BE2C (cell line): Measurements from ENCODE around the gene STKLD1.
"Not testable (repeated sequence)": the region's sequence is repeated elsewhere in the genome, so short reads cannot be mapped to it uniquely, and the experiment has no call there.

Experiments used
- DNase-seq: peaks from one replicate; pipeline ENCODE4 v3.0.0-alpha.2; 2020
- H3K27me3 ChIP-seq: fragments of 250-450 bp; sonication (Bioruptor Pico); 2 replicates; pipeline ENCODE4 v1.5.1; 2020; ENCODE audit warnings: mild to moderate bottlenecking
- H3K36me3 ChIP-seq: fragments of 250-450 bp; sonication (Bioruptor Pico); 2 replicates; pipeline ENCODE4 v1.5.1; 2020; ENCODE audit warnings: mild to moderate bottlenecking
- H3K4me1 ChIP-seq: fragments of 250-450 bp; sonication (Bioruptor Pico); 2 replicates; pipeline ENCODE4 v1.5.1; 2020
- H3K4me3 ChIP-seq: 2 replicates; pipeline ENCODE4 v1.5.1; 2011; ENCODE audit warnings: low read depth, low read length
- H3K9me3 ChIP-seq: fragments of 250-450 bp; sonication (Bioruptor Pico); 2 replicates; pipeline ENCODE4 v1.5.1; 2020
- TF ChIP-seq, protein P1 (sequence below): IDR thresholded peaks from 2 replicates; pipeline ENCODE4 v1.5.1; 2012; ENCODE audit warnings: mild to moderate bottlenecking, low read depth, low read length

STKLD1 gene

DNA sequence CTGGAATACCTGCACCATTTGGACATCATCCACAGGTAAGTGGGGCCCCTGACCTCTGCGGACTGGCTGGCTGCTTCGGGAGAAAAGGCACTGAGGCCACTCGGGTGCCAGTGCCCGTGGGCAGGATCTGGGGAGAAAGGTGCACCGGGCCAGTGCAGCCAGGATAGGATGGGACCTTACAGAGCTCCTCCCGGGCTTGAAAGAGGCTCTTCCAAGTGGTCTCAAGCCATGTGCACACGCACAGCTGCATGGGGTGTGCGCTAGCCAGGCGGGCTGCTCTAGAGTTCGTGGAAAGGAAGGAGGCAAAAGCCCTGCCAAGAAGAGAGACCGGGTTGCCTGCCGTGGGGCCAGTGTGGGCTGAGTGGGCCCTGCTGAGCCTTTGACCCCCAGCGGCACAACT is 13.4 kb downstream of the STKLD1 start:
- H3K4me3 ChIP-seq: no peak overlapping the region
- no peak for DNase-seq
- TF ChIP-seq, protein P1, sequence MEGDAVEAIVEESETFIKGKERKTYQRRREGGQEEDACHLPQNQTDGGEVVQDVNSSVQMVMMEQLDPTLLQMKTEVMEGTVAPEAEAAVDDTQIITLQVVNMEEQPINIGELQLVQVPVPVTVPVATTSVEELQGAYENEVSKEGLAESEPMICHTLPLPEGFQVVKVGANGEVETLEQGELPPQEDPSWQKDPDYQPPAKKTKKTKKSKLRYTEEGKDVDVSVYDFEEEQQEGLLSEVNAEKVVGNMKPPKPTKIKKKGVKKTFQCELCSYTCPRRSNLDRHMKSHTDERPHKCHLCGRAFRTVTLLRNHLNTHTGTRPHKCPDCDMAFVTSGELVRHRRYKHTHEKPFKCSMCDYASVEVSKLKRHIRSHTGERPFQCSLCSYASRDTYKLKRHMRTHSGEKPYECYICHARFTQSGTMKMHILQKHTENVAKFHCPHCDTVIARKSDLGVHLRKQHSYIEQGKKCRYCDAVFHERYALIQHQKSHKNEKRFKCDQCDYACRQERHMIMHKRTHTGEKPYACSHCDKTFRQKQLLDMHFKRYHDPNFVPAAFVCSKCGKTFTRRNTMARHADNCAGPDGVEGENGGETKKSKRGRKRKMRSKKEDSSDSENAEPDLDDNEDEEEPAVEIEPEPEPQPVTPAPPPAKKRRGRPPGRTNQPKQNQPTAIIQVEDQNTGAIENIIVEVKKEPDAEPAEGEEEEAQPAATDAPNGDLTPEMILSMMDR: no peak
- H3K9me3 ChIP-seq: no peaks in the 10 kb centered on the region
- H3K36me3 ChIP-seq: no peaks in the 10 kb centered on the region
- H3K27me3 ChIP-seq: no peaks in the 10 kb centered on the region; the same call in 1 of the 2 replicates
- no peaks in the 10 kb centered on the region for H3K4me1 ChIP-seq

DNA sequence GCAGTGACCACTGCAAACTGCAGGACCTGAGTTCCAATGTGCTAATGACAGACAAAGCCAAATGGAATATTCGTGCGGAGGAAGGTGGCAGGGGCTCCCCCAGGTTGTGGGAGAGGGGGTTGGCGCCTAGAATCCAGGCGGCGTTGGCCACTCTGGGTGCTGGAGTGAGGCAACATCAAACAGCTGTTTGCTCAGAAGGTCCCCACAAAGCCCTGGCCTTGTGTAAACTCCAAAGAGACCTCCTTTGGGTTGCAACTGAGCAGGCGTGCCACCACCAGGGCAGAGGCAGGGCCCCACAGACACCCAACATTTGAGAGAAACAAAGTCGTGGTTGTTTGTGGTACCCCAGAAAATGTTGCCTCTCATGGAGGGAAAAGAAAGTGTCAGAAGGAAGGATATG is 14.5 kb downstream of the STKLD1 start:
- peaks cover 5% of the 10 kb centered on the region; the same call in 1 of the 2 replicates for H3K27me3 ChIP-seq
- H3K9me3 ChIP-seq: no peaks in the 10 kb centered on the region
- H3K4me1 ChIP-seq: no peaks in the 10 kb centered on the region
- no peak for DNase-seq
- TF ChIP-seq, protein P1: no peak
- no peaks in the 10 kb centered on the region for H3K36me3 ChIP-seq
- no peak overlapping the region for H3K4me3 ChIP-seq

DNA sequence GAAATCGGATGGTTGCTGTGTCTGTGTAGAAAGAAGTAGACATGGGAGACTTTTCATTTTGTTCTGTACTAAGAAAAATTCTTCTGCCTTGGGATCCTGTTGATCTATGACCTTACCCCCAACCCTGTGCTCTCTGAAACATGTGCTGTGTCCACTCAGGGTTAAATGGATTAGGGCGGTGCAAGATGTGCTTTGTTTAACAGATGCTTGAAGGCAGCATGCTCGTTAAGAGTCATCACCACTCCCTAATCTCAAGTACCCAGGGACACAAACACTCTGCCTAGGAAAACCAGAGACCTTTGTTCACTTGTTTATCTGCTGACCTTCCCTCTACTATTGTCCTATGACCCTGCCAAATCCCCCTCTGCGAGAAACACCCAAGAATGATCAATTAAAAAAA is 15.3 kb downstream of the STKLD1 start:
- not testable (repeated sequence) for H3K27me3 ChIP-seq, H3K9me3 ChIP-seq, H3K36me3 ChIP-seq, DNase-seq, H3K4me1 ChIP-seq, H3K4me3 ChIP-seq

- not testable (repeated sequence) for H3K27me3 ChIP-seq, DNase-seq, H3K4me3 ChIP-seq, H3K4me1 ChIP-seq, H3K9me3 ChIP-seq, H3K36me3 ChIP-seq
These were observed 16.1 kb downstream of the STKLD1 start for GRCh38 chr9:133392308-133392707.

DNA sequence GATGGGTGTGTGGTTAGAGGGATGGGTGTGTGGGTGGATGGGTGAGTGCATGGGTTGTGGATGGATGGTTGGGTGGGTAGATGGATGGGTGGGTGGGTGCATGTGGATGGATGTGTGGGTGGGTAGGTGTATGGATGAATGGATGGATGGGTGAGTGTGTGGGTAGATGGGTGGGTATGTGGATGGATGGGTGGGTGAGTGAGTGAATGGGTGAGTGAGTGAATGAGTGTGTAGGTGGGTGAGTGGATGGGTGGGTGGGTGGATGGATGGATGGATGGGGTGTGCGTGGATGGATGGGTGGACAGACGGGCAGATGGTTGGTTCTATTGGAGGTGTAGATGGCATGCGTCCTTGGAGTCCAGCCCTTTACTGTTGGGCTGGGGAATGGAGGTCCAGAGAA is 17.2 kb downstream of the STKLD1 start:
- TF ChIP-seq, protein P1: no peak
- no peaks in the 10 kb centered on the region for H3K9me3 ChIP-seq
- no peaks in the 10 kb centered on the region for H3K36me3 ChIP-seq
- DNase-seq: no peak
- no peak overlapping the region for H3K4me3 ChIP-seq
- no peaks in the 10 kb centered on the region for H3K4me1 ChIP-seq
- H3K27me3 ChIP-seq: peaks cover 5% of the 10 kb centered on the region; the same call in 1 of the 2 replicates

GRCh38 chr9:133394687-133395271 is 18.6 kb downstream of the STKLD1 start:
- Histone ChIP-seq H3K27me3 (peaks cover 5% of the 10 kb centered on the region; the same call in 1 of the 2 replicates), H3K36me3 (no peaks in the 10 kb centered on the region), H3K9me3 (no peaks in the 10 kb centered on the region), H3K4me3 (no peak overlapping the region), H3K4me1 (no peaks in the 10 kb centered on the region)
- DNase-seq: no peak
- TF ChIP-seq, protein P1: no peak

DNA sequence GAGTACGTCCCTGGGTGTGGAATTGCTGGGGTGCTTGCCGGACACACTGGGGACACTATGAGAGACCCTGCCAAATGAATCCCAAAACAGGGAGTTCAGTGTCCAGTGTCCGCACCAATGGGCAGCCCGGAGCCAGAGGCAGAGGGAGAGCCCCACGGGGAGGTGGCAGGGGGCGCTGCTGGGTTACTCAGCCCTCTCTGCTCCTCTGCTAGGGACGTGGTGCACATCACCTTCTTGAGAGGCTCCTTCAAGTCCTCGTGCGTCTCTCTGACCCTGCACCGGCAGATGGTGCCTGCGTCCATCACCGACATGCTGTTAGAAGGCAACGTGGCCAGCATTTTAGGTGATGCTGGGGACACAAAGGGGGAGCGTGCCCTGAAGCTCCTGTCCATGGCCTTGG is 20.8 kb downstream of the STKLD1 start:
- peaks cover 5% of the 10 kb centered on the region; the same call in 1 of the 2 replicates for H3K27me3 ChIP-seq
- no peaks in the 10 kb centered on the region for H3K4me1 ChIP-seq
- TF ChIP-seq, protein P1: peak; percentile 54
- H3K4me3 ChIP-seq: no peak overlapping the region
- H3K9me3 ChIP-seq: no peaks in the 10 kb centered on the region
- peaks cover 4% of the 10 kb centered on the region; the same call in 1 of the 2 replicates for H3K36me3 ChIP-seq
- DNase-seq: peak; percentile 55
